DMS 273 (cell line): Measurements from ENCODE around the gene CCDC142.
"Not testable (repeated sequence)": the region's sequence is repeated elsewhere in the genome, so short reads cannot be mapped to it uniquely, and the experiment has no call there.

Experiments used
- DNase-seq: peaks from one replicate; lab custom pipeline; 2025; ENCODE audit not compliant: unreplicated experiment; lab: John Stamatoyannopoulos, UW

Gene CCDC142

GRCh38 chr2:74471332-74472065 lies 11.3 kb downstream of the CCDC142 start:
- no peak for DNase-seq

- DNase-seq = not testable (repeated sequence)
Measured at GRCh38 chr2:74470742-74471141, 12.1 kb downstream of the CCDC142 start.

- DNase-seq = no peak
Measured at GRCh38 chr2:74464406-74464805, 18.4 kb downstream of the CCDC142 start.

- DNase-seq = no peak
Measured at GRCh38 chr2:74462786-74463105, 20.1 kb downstream of the CCDC142 start.

- no peak for DNase-seq
Measured at GRCh38 chr2:74462054-74462785, 20.6 kb downstream of the CCDC142 start.

GRCh38 chr2:74461187-74462053 lies 21.4 kb downstream of the CCDC142 start:
- peak; percentile 48 for DNase-seq

- not testable (repeated sequence) for DNase-seq
Measured at GRCh38 chr2:74460187-74460586, 22.6 kb downstream of the CCDC142 start.

- not testable (repeated sequence) for DNase-seq
Measured at GRCh38 chr2:74459503-74460118, 23.2 kb downstream of the CCDC142 start.

GRCh38 chr2:74458938-74459363 lies 23.8 kb downstream of the CCDC142 start:
- peak; percentile 48 for DNase-seq

GRCh38 chr2:74458132-74458937 lies 24.5 kb downstream of the CCDC142 start, which contains the start of gene WBP1:
Gene WBP1, plus strand, starts transcription at chr2:74458438. Its CDS starts 165 bp downstream, at chr2:74458603.
- peak; percentile 100 for DNase-seq

GRCh38 chr2:74457549-74458131 lies 25.2 kb downstream of the CCDC142 start:
- DNase-seq = peak; percentile 85

GRCh38 chr2:74457129-74457548 lies 25.7 kb downstream of the CCDC142 start:
- DNase-seq = no peak

- peak; percentile 99 for DNase-seq
Measured at GRCh38 chr2:74454654-74455511, 27.9 kb downstream of the CCDC142 start, which contains the start of gene INO80B. Gene INO80B, plus strand, starts transcription at chr2:74455087. Its CDS starts 30 bp downstream, at chr2:74455117.

- no peak for DNase-seq
Measured at GRCh38 chr2:74450570-74451190, 32.1 kb downstream of the CCDC142 start.

GRCh38 chr2:74448771-74449170 lies 34.0 kb downstream of the CCDC142 start:
- no peak for DNase-seq

- DNase-seq = no peak
Measured at GRCh38 chr2:74447230-74447999, 35.4 kb downstream of the CCDC142 start.

GRCh38 chr2:74444498-74445318 lies 38.1 kb downstream of the CCDC142 start:
- DNase-seq = peak; percentile 59
